GM13977 (cell line): ENCODE measurements around the gene PROKR1.

Experiments used
- DNase-seq: peaks from one replicate; pipeline ENCODE4 v3.0.0; 2012; ENCODE audit warnings: low spot score
- CTCF ChIP-seq: IDR thresholded peaks from 2 replicates; pipeline ENCODE4 v1.5.1; 2012; ENCODE audit warnings: mild to moderate bottlenecking, control low read depth; ENCODE audit not compliant: insufficient read depth; ENCODE audit errors: extremely low read depth, missing control alignments
- in situ Hi-C: fragments of 300-500 bp; cut with MboI; formaldehyde crosslinking; loops from one replicate; pipeline ENCODE4 v1.12.0; 2022; ENCODE audit warnings: low sequenced_read_pairs, low pct_unique_long_range_greater_than_20kb, mixed read lengths, inconsistent platforms; ENCODE audit not compliant: unreplicated experiment

Gene PROKR1

GRCh38 chr2:68684197-68684596 is 40.8 kb downstream of the PROKR1 start:
- in situ Hi-C loops: no loop called here
- DNase-seq: no peak
- TF ChIP-seq CTCF: no peak

- in situ Hi-C loops: no loop called here
- TF ChIP-seq CTCF: no peak
These were observed 42.8 kb downstream of the PROKR1 start for GRCh38 chr2:68686178-68686577.

GRCh38 chr2:68687018-68687417 is 43.6 kb downstream of the PROKR1 start:
- TF ChIP-seq CTCF: no peak
- in situ Hi-C loops: no loop called here
- no peak for DNase-seq

More at GRCh38 chr2:68686178-68686577, 42.8 kb downstream of the PROKR1 start:
- DNase-seq: no peak

GRCh38 chr2:68689553-68690537 is 46.5 kb downstream of the PROKR1 start:
- in situ Hi-C loops: no loop called here
- peak; percentile 80 for DNase-seq
- no peak for TF ChIP-seq CTCF

GRCh38 chr2:68690851-68691250 is 47.5 kb downstream of the PROKR1 start:
- in situ Hi-C loops: no loop called here

GRCh38 chr2:68692511-68692910 is 49.1 kb downstream of the PROKR1 start:
- no peak for TF ChIP-seq CTCF
- in situ Hi-C loops: no loop called here
- no peak for DNase-seq

More at GRCh38 chr2:68690851-68691250, 47.5 kb downstream of the PROKR1 start:
- TF ChIP-seq CTCF: no peak
- DNase-seq: no peak
